ENCODE measurements around the gene STAB2. TPM values are rescaled to one million over a fixed set of nuclear protein-coding genes. Genes with fewer than 3 reads are reported as not detected.

STAB2 gene
- total and polyA plus RNA-seq, 2 donors (not counting 1 experiment from before 2014, with no cell fraction given), result not detected

DNA sequence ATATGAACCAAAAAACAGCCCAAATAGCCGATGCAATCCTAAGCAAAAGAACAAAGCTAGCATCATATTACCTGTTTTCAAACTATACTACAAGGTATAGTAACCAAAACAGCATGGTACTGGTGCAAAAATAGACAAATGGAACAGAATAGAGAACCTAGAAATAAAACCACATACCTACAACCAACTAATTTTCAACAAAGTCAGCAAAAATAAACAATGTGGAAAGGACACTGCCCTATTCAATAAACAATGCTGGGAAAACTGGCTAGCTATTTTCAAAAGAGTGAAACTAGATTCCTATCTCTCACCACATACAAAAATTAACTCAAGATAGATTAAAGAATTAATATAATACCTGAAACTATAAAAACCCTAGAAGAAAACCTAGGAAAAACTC is 17.8 kb upstream of the STAB2 start:
- H3K9me3 Mint-ChIP-seq (ENCODE audit: insufficient read depth), result peaks cover 14% of the 10 kb centered on the region
- Histone ChIP-seq H3K4me2 (replicated peaks; ENCODE audit: low read depth, low read length, poor library complexity, severe bottlenecking) (no peak overlapping the region), H3K4me3 (ENCODE audit: control extremely low read depth in 1 of 5, extremely low read depth in 1 of 5, insufficient read depth in 1 of 5, low read depth in 2 of 5, low read length in 4 of 5) (no peak overlapping the region), H3K27me3 (replicated peaks in 1 of 4; ENCODE audit: control extremely low read depth in 1 of 4, control insufficient read depth in 3 of 4, insufficient read depth in 4 of 4, low read length in 3 of 4) (peaks cover 0 to 35% (median 10%) of the 10 kb centered on the region in 4 experiments), H3K36me3 (replicated peaks in 1 of 2; ENCODE audit: control extremely low read depth in 1 of 2, control insufficient read depth in 1 of 2, extremely low read depth in 1 of 2, insufficient read depth in 2 of 2, low read length in 1 of 2) (no peaks in the 10 kb centered on the region), H4K20me1 (ENCODE audit: control insufficient read depth, insufficient read depth, low read length, poor library complexity, severe bottlenecking) (no peaks in the 10 kb centered on the region), H3K9me3 (ENCODE audit: control extremely low read depth in 1 of 3, control insufficient read depth in 2 of 3, insufficient read depth in 1 of 3, low read length in 2 of 3) (peaks cover 2 to 21% (median 6%) of the 10 kb centered on the region in 3 donors), H3K27ac (ENCODE audit: low read length in 2 of 2) (no peak overlapping the region), H2AFZ (ENCODE audit: insufficient read depth, low read depth, low read length, poor library complexity, severe bottlenecking) (no peak overlapping the region), H3K4me1 (ENCODE audit: control insufficient read depth in 2 of 2, insufficient read depth in 2 of 2, low read length in 2 of 2) (no peaks in the 10 kb centered on the region), H3K9ac (ENCODE audit: low read length) (no peak overlapping the region), H3K79me2 (ENCODE audit: control insufficient read depth, insufficient read depth, low read length) (no peaks in the 10 kb centered on the region)
- peaks cover 63% of the 10 kb centered on the region for H3K27me3 Mint-ChIP-seq
- no peak for ATAC-seq (ENCODE audit: low read depth)
- TF ChIP-seq EZH2 (IDR thresholded peaks at IDR 0.05; ENCODE audit: borderline replicate concordance, insufficient read depth, low read depth, low read length, poor library complexity, severe bottlenecking), result no peak
- TF ChIP-seq, protein P1, sequence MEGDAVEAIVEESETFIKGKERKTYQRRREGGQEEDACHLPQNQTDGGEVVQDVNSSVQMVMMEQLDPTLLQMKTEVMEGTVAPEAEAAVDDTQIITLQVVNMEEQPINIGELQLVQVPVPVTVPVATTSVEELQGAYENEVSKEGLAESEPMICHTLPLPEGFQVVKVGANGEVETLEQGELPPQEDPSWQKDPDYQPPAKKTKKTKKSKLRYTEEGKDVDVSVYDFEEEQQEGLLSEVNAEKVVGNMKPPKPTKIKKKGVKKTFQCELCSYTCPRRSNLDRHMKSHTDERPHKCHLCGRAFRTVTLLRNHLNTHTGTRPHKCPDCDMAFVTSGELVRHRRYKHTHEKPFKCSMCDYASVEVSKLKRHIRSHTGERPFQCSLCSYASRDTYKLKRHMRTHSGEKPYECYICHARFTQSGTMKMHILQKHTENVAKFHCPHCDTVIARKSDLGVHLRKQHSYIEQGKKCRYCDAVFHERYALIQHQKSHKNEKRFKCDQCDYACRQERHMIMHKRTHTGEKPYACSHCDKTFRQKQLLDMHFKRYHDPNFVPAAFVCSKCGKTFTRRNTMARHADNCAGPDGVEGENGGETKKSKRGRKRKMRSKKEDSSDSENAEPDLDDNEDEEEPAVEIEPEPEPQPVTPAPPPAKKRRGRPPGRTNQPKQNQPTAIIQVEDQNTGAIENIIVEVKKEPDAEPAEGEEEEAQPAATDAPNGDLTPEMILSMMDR (IDR thresholded peaks at IDR 0.05), result no peak
- no peaks in the 10 kb centered on the region for H3K4me1 Mint-ChIP-seq
- POLR2A ChIA-PET, result no interaction called here
- no peak overlapping the region for H3K27ac Mint-ChIP-seq
- H3K4me3 Mint-ChIP-seq, result no peak overlapping the region
- WGBS (ENCODE audit: insufficient coverage), result no CpG with 5 or more reads among the region's 1 CpG
- no peak for DNase-seq
- intact Hi-C loops (cut with micrococcal nuclease), result no loop called here
- CTCF ChIA-PET, result no interaction called here

DNA sequence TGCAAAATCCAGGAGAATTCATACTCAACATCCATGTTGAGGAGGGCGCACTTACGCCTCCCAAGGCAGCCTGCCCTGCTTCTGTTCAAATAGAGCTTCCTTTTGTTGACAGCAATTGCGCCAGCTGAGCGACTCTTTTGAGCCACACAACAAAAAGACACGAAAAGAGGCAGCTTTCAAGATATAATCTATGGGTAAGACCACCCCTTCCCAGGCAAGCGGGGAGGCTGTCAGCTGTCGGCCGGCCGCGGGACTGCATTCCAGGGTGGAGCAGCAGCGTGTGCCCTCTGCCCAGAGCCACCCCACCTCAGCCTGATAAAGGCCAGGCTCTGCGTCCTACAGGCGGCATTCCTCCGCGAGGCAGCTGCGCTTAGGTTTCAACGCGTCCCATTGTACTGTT is 15.8 kb upstream of the STAB2 start:
- 22% methylated on average over 17 of the region's 18 CpGs for WGBS (ENCODE audit: insufficient coverage)
- H3K4me1 Mint-ChIP-seq, result peaks cover 5% of the 10 kb centered on the region

More for the DNA sequence above, 15.8 kb upstream of the STAB2 start:
- POLR2A ChIA-PET, result no interaction called here
- CTCF ChIA-PET, result interaction anchor here (1.5 to 2.3 kb wide), 2 partner anchors 11 to 688 kb away, joined by 3 to 8 read pairs; no protein-coding TSS in a partner anchor
- H2AFZ ChIP-seq (ENCODE audit: insufficient read depth, low read depth, low read length, poor library complexity, severe bottlenecking), result no peak overlapping the region
- Mint-ChIP-seq H3K27me3 (peaks cover 72% of the 10 kb centered on the region), H3K9me3 (ENCODE audit: insufficient read depth) (peaks cover 7% of the 10 kb centered on the region), H3K27ac (no peak overlapping the region), H3K4me3 (no peak overlapping the region)
- intact Hi-C loops (cut with micrococcal nuclease), result loop anchor here (10.0 kb wide), 1 partner anchor 534 kb away; no protein-coding TSS in a partner anchor
- H4K20me1 ChIP-seq (ENCODE audit: control insufficient read depth, insufficient read depth, low read length, poor library complexity, severe bottlenecking), result no peaks in the 10 kb centered on the region
- ATAC-seq (ENCODE audit: low read depth), result no peak
- no peak overlapping the region for H3K27ac ChIP-seq (ENCODE audit: low read length in 2 of 2)
- TF ChIP-seq, protein P1 (IDR thresholded peaks at IDR 0.05), result no peak
- no peak for TF ChIP-seq EZH2 (IDR thresholded peaks at IDR 0.05; ENCODE audit: borderline replicate concordance, insufficient read depth, low read depth, low read length, poor library complexity, severe bottlenecking)
- no peak overlapping the region for H3K9ac ChIP-seq (ENCODE audit: low read length)
- H3K27me3 ChIP-seq (replicated peaks in 1 of 4; ENCODE audit: control extremely low read depth in 1 of 4, control insufficient read depth in 3 of 4, insufficient read depth in 4 of 4, low read length in 3 of 4), result peaks cover 0 to 42% (median 23%) of the 10 kb centered on the region in 4 experiments
- DNase-seq, result no peak
- no peaks in the 10 kb centered on the region for H3K36me3 ChIP-seq (replicated peaks in 1 of 2; ENCODE audit: control extremely low read depth in 1 of 2, control insufficient read depth in 1 of 2, extremely low read depth in 1 of 2, insufficient read depth in 2 of 2, low read length in 1 of 2)
- H3K79me2 ChIP-seq (ENCODE audit: control insufficient read depth, insufficient read depth, low read length), result no peaks in the 10 kb centered on the region
- H3K4me2 ChIP-seq (replicated peaks; ENCODE audit: low read depth, low read length, poor library complexity, severe bottlenecking), result no peak overlapping the region
- H3K4me1 ChIP-seq (ENCODE audit: control insufficient read depth in 2 of 2, insufficient read depth in 2 of 2, low read length in 2 of 2), result peaks cover 3 to 9% of the 10 kb centered on the region in 2 donors
- H3K4me3 ChIP-seq (ENCODE audit: control extremely low read depth in 1 of 5, extremely low read depth in 1 of 5, insufficient read depth in 1 of 5, low read depth in 2 of 5, low read length in 4 of 5), result no peak overlapping the region
- H3K9me3 ChIP-seq (ENCODE audit: control extremely low read depth in 1 of 3, control insufficient read depth in 2 of 3, insufficient read depth in 1 of 3, low read length in 2 of 3), result peaks cover 2 to 9% (median 6%) of the 10 kb centered on the region in 3 donors
